GM13977 (cell line): ENCODE results near the gene RPTN.

ENCODE experiments used
- DNase-seq: peaks from one replicate; pipeline ENCODE4 v3.0.0; 2012; ENCODE audit warnings: low spot score
- in situ Hi-C: fragments of 300-500 bp; cut with MboI; formaldehyde crosslinking; loops from one replicate; pipeline ENCODE4 v1.12.0; 2022; ENCODE audit warnings: low sequenced_read_pairs, low pct_unique_long_range_greater_than_20kb, mixed read lengths, inconsistent platforms; ENCODE audit not compliant: unreplicated experiment
- TF ChIP-seq, protein P1 (sequence below): IDR thresholded peaks from 2 replicates; pipeline ENCODE4 v1.5.1; 2012; ENCODE audit warnings: mild to moderate bottlenecking, control low read depth; ENCODE audit not compliant: insufficient read depth; ENCODE audit errors: extremely low read depth, missing control alignments

Gene RPTN

DNA sequence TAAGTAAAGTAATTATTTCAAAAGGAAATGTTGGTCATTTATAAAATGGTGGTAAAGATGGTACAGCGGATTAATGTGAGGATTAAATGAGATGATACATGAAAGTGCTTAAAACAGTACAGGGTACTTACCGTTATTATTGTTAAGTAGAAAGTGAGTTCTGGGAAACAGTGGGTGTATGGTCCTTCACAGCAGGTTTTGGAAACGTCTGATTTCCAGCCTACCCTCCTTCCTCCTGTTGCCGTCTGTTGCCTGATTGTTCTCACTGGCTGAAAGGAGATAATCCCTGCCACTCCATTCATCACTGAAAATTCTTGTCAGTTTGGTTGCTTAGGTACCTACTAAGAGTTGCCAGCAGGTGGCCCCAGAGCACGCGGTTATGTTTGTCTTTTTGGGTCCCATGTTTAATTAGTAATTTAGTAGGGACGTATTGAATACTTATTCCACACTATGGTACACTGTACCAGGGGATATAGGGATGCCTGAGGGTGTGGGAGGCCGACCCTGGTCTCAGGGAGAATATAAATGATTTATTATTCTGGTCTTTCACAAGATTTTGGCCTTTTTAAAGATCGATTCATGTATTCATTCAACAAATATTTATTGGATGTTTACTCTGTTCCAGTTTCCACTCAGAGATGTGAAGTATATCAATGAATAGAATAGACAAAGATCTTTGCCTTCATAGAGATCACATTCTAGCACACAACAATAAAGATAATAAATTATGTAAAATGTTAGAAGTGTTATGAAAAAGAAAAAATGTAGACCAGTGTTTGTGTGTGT lies 30.8 kb upstream of the RPTN start:
- peak; percentile 79 for DNase-seq
- TF ChIP-seq, protein P1, sequence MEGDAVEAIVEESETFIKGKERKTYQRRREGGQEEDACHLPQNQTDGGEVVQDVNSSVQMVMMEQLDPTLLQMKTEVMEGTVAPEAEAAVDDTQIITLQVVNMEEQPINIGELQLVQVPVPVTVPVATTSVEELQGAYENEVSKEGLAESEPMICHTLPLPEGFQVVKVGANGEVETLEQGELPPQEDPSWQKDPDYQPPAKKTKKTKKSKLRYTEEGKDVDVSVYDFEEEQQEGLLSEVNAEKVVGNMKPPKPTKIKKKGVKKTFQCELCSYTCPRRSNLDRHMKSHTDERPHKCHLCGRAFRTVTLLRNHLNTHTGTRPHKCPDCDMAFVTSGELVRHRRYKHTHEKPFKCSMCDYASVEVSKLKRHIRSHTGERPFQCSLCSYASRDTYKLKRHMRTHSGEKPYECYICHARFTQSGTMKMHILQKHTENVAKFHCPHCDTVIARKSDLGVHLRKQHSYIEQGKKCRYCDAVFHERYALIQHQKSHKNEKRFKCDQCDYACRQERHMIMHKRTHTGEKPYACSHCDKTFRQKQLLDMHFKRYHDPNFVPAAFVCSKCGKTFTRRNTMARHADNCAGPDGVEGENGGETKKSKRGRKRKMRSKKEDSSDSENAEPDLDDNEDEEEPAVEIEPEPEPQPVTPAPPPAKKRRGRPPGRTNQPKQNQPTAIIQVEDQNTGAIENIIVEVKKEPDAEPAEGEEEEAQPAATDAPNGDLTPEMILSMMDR: peak; percentile 82
- in situ Hi-C loops: loop anchor here (5.0 to 10.0 kb wide), 2 partner anchors 55 to 267 kb away; no protein-coding TSS in a partner anchor

DNA sequence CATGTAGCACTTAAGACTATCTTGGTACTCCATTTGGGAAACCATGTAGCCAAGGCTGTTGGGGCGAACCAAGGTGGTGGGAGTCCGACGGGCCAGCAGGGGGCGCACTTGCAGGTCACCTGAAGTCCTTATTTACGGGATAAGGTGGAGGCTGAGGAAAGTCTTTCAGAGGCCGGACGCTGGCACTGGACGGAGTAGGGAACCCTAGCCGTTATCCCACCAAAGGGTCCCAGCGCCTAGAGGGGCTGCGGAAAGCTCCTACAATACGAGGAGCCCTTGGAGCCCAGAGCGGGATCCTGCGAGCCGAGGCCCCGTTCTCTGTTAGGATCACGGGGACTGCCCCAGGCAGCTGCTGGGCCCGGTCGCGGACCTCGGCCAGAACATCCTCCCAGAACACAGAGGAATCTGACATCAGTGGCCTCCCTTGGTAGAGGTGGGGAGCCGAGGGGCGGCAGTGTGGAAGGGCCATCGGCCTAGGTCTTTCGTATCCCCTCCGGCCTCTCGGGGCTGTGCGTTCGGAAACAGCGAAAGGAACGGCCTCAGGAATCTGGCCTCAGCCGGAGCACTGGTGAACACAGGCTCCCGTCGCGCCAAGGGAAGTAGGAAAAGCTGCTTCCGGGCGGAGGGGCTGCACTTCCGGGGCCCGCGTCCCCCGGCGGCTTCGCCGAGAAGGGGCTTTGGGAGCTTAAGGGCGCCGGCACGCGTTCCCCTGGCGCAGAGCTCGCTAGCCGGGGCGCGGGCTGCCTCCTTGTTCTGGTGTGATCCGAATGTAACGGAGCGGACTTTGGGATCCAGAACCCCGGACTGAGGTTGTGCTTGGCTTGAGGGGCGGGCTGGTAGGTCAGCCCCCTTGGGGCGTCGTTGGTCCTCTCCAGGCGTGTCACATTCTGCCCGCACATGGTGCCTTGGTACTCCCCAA lies 29.9 kb upstream of the RPTN start:
- DNase-seq: peak; percentile 56
- TF ChIP-seq, protein P1: peak; percentile 92
- in situ Hi-C loops: loop anchor here (10.0 kb wide), 1 partner anchor 54 kb away; no protein-coding TSS in a partner anchor

DNA sequence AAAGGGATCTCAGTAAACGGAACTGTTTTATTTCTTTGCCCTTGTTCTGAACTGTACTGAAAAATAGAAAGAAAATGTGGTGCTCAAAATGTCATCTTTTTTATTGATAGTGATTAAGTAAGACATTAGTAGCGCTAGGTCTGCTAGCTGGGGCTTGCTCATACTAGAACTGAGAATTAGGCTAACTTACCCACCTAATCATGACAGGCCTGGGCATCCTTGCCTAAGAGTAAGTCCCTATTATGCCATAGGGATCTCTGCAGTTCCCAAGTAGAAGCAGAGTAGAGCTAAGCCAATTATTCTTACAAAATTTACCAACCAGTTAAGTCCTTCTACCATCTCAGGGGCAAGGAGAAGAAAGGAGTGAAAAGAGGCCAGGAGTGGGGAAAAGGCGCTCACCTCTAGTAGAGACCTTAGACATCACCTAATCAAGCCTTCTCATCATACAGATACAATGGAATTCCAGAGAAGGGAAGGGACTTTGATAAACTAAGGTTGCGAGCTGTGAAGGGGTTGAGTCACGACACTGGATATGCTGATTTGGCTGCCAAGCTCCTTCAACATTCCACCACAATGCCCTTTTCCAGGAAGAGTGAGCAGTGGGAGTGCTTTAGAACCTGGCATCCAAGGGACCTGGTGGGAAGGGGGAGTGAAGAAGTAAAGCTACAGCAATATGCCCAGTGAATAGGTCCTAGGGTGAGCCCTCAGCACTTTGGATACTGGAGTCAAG lies 27.7 kb upstream of the RPTN start:
- in situ Hi-C loops: loop anchor here (10.0 kb wide), 1 partner anchor 52 kb away; no protein-coding TSS in a partner anchor
- no peak for DNase-seq
- TF ChIP-seq, protein P1: no peak

DNA sequence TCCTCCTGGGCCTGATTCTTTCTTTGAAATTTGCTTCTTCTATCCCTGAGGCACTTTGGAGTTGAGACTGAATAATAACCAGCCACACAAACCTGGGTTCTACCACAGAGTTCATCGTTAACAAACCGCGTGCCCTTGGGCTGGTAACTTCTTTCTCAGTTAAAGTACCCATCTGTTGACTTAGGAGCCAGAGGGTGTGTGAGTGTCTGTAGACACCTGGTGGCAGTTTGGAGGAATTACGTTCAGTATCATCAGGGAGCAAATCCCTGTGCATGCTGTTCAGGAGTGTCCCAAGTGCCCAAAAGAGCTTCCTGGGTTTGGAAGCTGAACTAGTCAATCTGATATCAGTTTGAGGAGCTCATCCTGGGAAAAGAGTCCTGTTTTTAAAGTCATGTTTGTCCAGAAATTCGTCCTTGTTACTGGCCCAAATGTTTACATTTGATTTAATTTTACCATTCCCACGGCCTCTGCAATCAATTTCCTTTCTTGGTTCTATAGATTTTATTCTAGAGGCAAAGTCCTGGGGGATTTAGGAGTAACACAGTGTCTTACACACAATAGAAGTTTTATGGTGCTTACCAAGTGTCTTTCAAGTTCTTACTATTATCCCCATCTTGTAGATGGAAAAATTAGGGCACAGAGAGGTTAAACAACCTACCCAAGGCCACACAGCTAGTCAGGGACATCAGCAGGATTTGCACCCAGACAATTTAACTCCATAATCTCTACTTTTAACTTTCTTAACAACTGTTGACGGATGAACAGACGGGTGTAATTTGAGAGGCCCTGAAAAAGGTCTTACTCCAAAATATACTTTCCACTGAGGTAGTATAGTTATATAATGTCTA lies 26.7 kb upstream of the RPTN start:
- in situ Hi-C loops: loop anchor here (10.0 kb wide), 1 partner anchor 51 kb away; no protein-coding TSS in a partner anchor

DNA sequence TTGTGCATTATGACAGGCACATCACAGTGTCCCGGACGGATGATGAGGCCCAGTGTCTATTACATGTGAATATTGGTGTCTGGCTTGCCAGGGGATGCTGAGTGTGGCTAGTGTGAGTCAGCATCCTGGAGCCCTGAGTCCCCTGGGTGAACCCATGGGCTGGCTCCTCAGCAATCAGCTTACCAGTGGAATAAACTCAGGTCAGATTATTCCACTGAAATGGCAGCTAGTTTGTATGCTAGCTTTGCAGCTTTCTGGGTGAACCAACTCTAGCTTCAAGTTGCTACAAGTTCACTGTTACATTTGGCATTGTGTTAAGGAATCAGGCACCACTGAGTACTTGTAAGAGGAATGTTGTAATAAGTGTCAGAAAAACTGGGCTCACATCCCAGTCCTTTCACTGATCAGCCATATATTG lies 23.9 kb upstream of the RPTN start:
- TF ChIP-seq, protein P1: no peak
- DNase-seq: no peak
- in situ Hi-C loops: loop anchor here (5.0 to 10.0 kb wide), 2 partner anchors 48 to 126 kb away; no protein-coding TSS in a partner anchor

More for the DNA sequence above, 26.7 kb upstream of the RPTN start:
- peak; percentile 38 for DNase-seq
- TF ChIP-seq, protein P1: peak; percentile 75
